Hepatocyte (in vitro differentiated cells): ENCODE results near the gene DNAH12.

Experiments
- CTCF ChIP-seq: fragments of 200-600 bp; sonication (generic); IDR thresholded peaks from 2 replicates; pipeline ENCODE4 v1.5.1; 2016; ENCODE audit warnings: antibody characterized with exemption, mild to moderate bottlenecking; ENCODE audit not compliant: poor library complexity
- EZH2 ChIP-seq: fragments of 200-600 bp; sonication (generic); IDR thresholded peaks from 2 replicates; pipeline ENCODE4 v1.6.1; 2016; ENCODE audit warnings: antibody characterized with exemption, mild to moderate bottlenecking, borderline replicate concordance
- EZH2phosphoT487 ChIP-seq: fragments of 200-600 bp; sonication (generic); IDR thresholded peaks from one replicate; pipeline ENCODE4 v1.6.1; 2018; ENCODE audit warnings: antibody characterized with exemption, mild to moderate bottlenecking, low read depth, moderate library complexity; ENCODE audit not compliant: unreplicated experiment, severe bottlenecking

GRCh38 chr3:57252404-57252803 is 291.7 kb downstream of the DNAH12 start:
- TF ChIP-seq CTCF = no peak
- TF ChIP-seq EZH2 = no peak
- TF ChIP-seq EZH2phosphoT487 = no peak
